ENCODE measurements around the gene SCGB3A2. TPM values are rescaled to one million over a fixed set of nuclear protein-coding genes. Genes with fewer than 3 reads are reported as not detected.

The SCGB3A2 gene
- polyA plus RNA-seq (ENCODE audit: low read depth in 6 of 6), result not detected

GRCh38 chr5:147878066-147878759 lies at the start of gene SCGB3A2:
Gene SCGB3A2 (plus strand): TSS chr5:147878711. CDS start chr5:147878804, 93 bp downstream.
- Mint-ChIP-seq H3K27me3 (peaks cover 0 to 12% (median 10%) of the 10 kb centered on the region in 3 donors), H3K36me3 (no peaks in the 10 kb centered on the region), H3K4me1 (no peaks in the 10 kb centered on the region), H3K9me3 (no peaks in the 10 kb centered on the region), H3K4me3 (no peak within 1 kb of the TSS), H3K27ac (no peak within 1 kb of the TSS)
- ATAC-seq (ENCODE audit: low read depth in 2 of 2) (no peak), DNase-seq (no peak)

GRCh38 chr5:147830035-147830434 lies 48.5 kb upstream of the SCGB3A2 start:
- Mint-ChIP-seq H3K4me3 (no peak overlapping the region), H3K9me3 (no peaks in the 10 kb centered on the region), H3K27me3 (peaks cover 0 to 19% (median 5%) of the 10 kb centered on the region in 3 donors), H3K4me1 (no peaks in the 10 kb centered on the region), H3K27ac (no peak overlapping the region), H3K36me3 (no peaks in the 10 kb centered on the region)
- ATAC-seq (ENCODE audit: low read depth in 2 of 2) (no peak), DNase-seq (no peak)

- Mint-ChIP-seq H3K27ac (no peak within 1 kb of the TSS), H3K36me3 (no peaks in the 10 kb centered on the region), H3K4me3 (no peak within 1 kb of the TSS), H3K9me3 (no peaks in the 10 kb centered on the region), H3K27me3 (peaks cover 0 to 14% (median 5%) of the 10 kb centered on the region in 3 donors), H3K4me1 (no peaks in the 10 kb centered on the region)
- ATAC-seq (ENCODE audit: low read depth in 2 of 2), result no peak
- DNase-seq, result no peak
These were observed 47.0 kb upstream of the SCGB3A2 start, which contains the start of gene SPINK1 for GRCh38 chr5:147831465-147831864. Gene SPINK1 (minus strand): TSS chr5:147831671. CDS start chr5:147831577, 94 bp downstream.

- Mint-ChIP-seq H3K4me3 (no peak overlapping the region), H3K36me3 (no peaks in the 10 kb centered on the region), H3K27ac (no peak overlapping the region), H3K4me1 (no peaks in the 10 kb centered on the region), H3K9me3 (no peaks in the 10 kb centered on the region), H3K27me3 (peaks cover 0 to 14% (median 0%) of the 10 kb centered on the region in 3 donors)
- DNase-seq (no peak), ATAC-seq (ENCODE audit: low read depth in 2 of 2) (no peak)
These were observed 46.0 kb upstream of the SCGB3A2 start for GRCh38 chr5:147832541-147832940.

GRCh38 chr5:147835386-147835798 lies 43.1 kb upstream of the SCGB3A2 start:
- Mint-ChIP-seq H3K27me3 (peaks cover 0 to 21% (median 7%) of the 10 kb centered on the region in 3 donors), H3K27ac (no peak overlapping the region), H3K36me3 (no peaks in the 10 kb centered on the region), H3K4me1 (no peaks in the 10 kb centered on the region), H3K4me3 (no peak overlapping the region), H3K9me3 (no peaks in the 10 kb centered on the region)
- no peak for ATAC-seq (ENCODE audit: low read depth in 2 of 2)
- no peak for DNase-seq

- peaks cover 0 to 21% (median 7%) of the 10 kb centered on the region in 3 donors for H3K27me3 Mint-ChIP-seq
- H3K36me3 Mint-ChIP-seq, result no peaks in the 10 kb centered on the region
- no peak overlapping the region for H3K4me3 Mint-ChIP-seq
- H3K9me3 Mint-ChIP-seq, result no peaks in the 10 kb centered on the region
- ATAC-seq (ENCODE audit: low read depth in 2 of 2) (no peak), DNase-seq (no peak)
- H3K4me1 Mint-ChIP-seq, result no peaks in the 10 kb centered on the region
- H3K27ac Mint-ChIP-seq, result no peak overlapping the region
These were observed 42.1 kb upstream of the SCGB3A2 start for GRCh38 chr5:147836439-147836838.

- ATAC-seq (ENCODE audit: low read depth in 2 of 2) (no peak), DNase-seq (no peak)
- Mint-ChIP-seq H3K27me3 (peaks cover 10 to 20% (median 16%) of the 10 kb centered on the region in 3 donors), H3K4me1 (no peaks in the 10 kb centered on the region), H3K27ac (no peak overlapping the region), H3K4me3 (no peak overlapping the region), H3K36me3 (no peaks in the 10 kb centered on the region), H3K9me3 (no peaks in the 10 kb centered on the region)
These were observed 35.6 kb upstream of the SCGB3A2 start for GRCh38 chr5:147842869-147843268.

- DNase-seq (no peak), ATAC-seq (ENCODE audit: low read depth in 2 of 2) (no peak)
- no peaks in the 10 kb centered on the region for H3K36me3 Mint-ChIP-seq
- H3K4me3 Mint-ChIP-seq, result no peak overlapping the region
- H3K4me1 Mint-ChIP-seq, result no peaks in the 10 kb centered on the region
- H3K27me3 Mint-ChIP-seq, result peaks cover 7 to 20% (median 10%) of the 10 kb centered on the region in 3 donors
- H3K27ac Mint-ChIP-seq, result no peak overlapping the region
- H3K9me3 Mint-ChIP-seq, result no peaks in the 10 kb centered on the region
These were observed 33.7 kb upstream of the SCGB3A2 start for GRCh38 chr5:147844846-147845245.

GRCh38 chr5:147845618-147846017 lies 32.9 kb upstream of the SCGB3A2 start:
- Mint-ChIP-seq H3K9me3 (no peaks in the 10 kb centered on the region), H3K4me1 (no peaks in the 10 kb centered on the region), H3K36me3 (no peaks in the 10 kb centered on the region), H3K27me3 (peaks cover 7 to 20% (median 10%) of the 10 kb centered on the region in 3 donors), H3K27ac (no peak overlapping the region), H3K4me3 (no peak overlapping the region)
- DNase-seq (no peak), ATAC-seq (ENCODE audit: low read depth in 2 of 2) (no peak)

GRCh38 chr5:147849226-147849625 lies 29.3 kb upstream of the SCGB3A2 start:
- H3K4me3 Mint-ChIP-seq, result no peak overlapping the region

GRCh38 chr5:147851578-147851977 lies 26.9 kb upstream of the SCGB3A2 start:
- Mint-ChIP-seq H3K4me1 (no peaks in the 10 kb centered on the region), H3K27ac (no peak overlapping the region), H3K4me3 (no peak overlapping the region), H3K27me3 (peaks cover 4 to 15% (median 6%) of the 10 kb centered on the region in 3 donors), H3K36me3 (no peaks in the 10 kb centered on the region), H3K9me3 (no peaks in the 10 kb centered on the region)
- DNase-seq (no peak), ATAC-seq (ENCODE audit: low read depth in 2 of 2) (no peak)

More at GRCh38 chr5:147849226-147849625, 29.3 kb upstream of the SCGB3A2 start:
- Mint-ChIP-seq H3K27ac (no peak overlapping the region), H3K4me1 (no peaks in the 10 kb centered on the region), H3K36me3 (no peaks in the 10 kb centered on the region), H3K27me3 (peaks cover under 1 to 17% (median 6%) of the 10 kb centered on the region in 3 donors), H3K9me3 (no peaks in the 10 kb centered on the region)
- no peak for DNase-seq
- no peak for ATAC-seq (ENCODE audit: low read depth in 2 of 2)

GRCh38 chr5:147852365-147852764 lies 26.1 kb upstream of the SCGB3A2 start:
- no peaks in the 10 kb centered on the region for H3K36me3 Mint-ChIP-seq
- H3K4me1 Mint-ChIP-seq, result no peaks in the 10 kb centered on the region
- DNase-seq, result no peak
- H3K9me3 Mint-ChIP-seq, result no peaks in the 10 kb centered on the region
- ATAC-seq (ENCODE audit: low read depth in 2 of 2), result no peak
- H3K27me3 Mint-ChIP-seq, result peaks cover 4 to 15% (median 7%) of the 10 kb centered on the region in 3 donors
- H3K4me3 Mint-ChIP-seq, result no peak overlapping the region
- H3K27ac Mint-ChIP-seq, result no peak overlapping the region

GRCh38 chr5:147853372-147853987 lies 25.0 kb upstream of the SCGB3A2 start:
- no peaks in the 10 kb centered on the region for H3K36me3 Mint-ChIP-seq
- H3K4me1 Mint-ChIP-seq, result no peaks in the 10 kb centered on the region
- ATAC-seq (ENCODE audit: low read depth in 2 of 2), result no peak

GRCh38 chr5:147854331-147854730 lies 24.2 kb upstream of the SCGB3A2 start:
- no peak overlapping the region for H3K4me3 Mint-ChIP-seq
- no peaks in the 10 kb centered on the region for H3K9me3 Mint-ChIP-seq
- H3K27me3 Mint-ChIP-seq, result peaks cover 4 to 11% (median 8%) of the 10 kb centered on the region in 3 donors
- H3K36me3 Mint-ChIP-seq, result no peaks in the 10 kb centered on the region
- DNase-seq (no peak), ATAC-seq (ENCODE audit: low read depth in 2 of 2) (no peak)
- no peak overlapping the region for H3K27ac Mint-ChIP-seq
- H3K4me1 Mint-ChIP-seq, result no peaks in the 10 kb centered on the region

More at GRCh38 chr5:147853372-147853987, 25.0 kb upstream of the SCGB3A2 start:
- H3K27ac Mint-ChIP-seq, result no peak overlapping the region
- no peak for DNase-seq
- peaks cover 4 to 15% (median 8%) of the 10 kb centered on the region in 3 donors for H3K27me3 Mint-ChIP-seq
- no peak overlapping the region for H3K4me3 Mint-ChIP-seq
- H3K9me3 Mint-ChIP-seq, result no peaks in the 10 kb centered on the region
